Psoas muscle (tissue), 8 donors: ENCODE results near the gene FBXL13. TPM values are rescaled to one million over a fixed set of nuclear protein-coding genes. Genes with fewer than 3 reads are reported as not detected.
"Not testable (repeated sequence)": the region's sequence is repeated elsewhere in the genome, so short reads cannot be mapped to it uniquely, and the experiment has no call there.

Source experiments
- ATAC-seq, 4 donors: fragments of 200-7000 bp; cut with Tn5 transposase; one replicate each; pipeline ENCODE4 v1.9.1; 2020; ENCODE audit warnings: moderate library complexity in 3 of 4, mild to moderate bottlenecking in 2 of 4
- DNase-seq, 2 donors: peaks; one replicate each; pipeline ENCODE4 v3.0.0-alpha.2; 2020
- H3K27ac ChIP-seq: fragments of 200-600 bp; one replicate; pipeline ENCODE4 v1.8.0; 2022
- H3K27me3 ChIP-seq, 3 donors: fragments of 200-600 bp in 1 of 3; one replicate each; pipeline versions ENCODE4 v1.6.1 to v1.8.0; 2013 to 2022; ENCODE audit warnings: low read length in 2 of 3, mild to moderate bottlenecking in 2 of 3, moderate library complexity in 1 of 3; ENCODE audit not compliant: insufficient read depth in 3 of 3
- H3K36me3 ChIP-seq, 2 donors: fragments of 200-600 bp in 1 of 2; one replicate each; pipeline versions ENCODE4 v1.6.1 to v1.8.0; 2013 to 2022; ENCODE audit warnings: low read depth in 1 of 2, mild to moderate bottlenecking in 1 of 2, moderate library complexity in 1 of 2; ENCODE audit not compliant: insufficient read depth in 1 of 2
- H3K4me1 ChIP-seq: fragments of 200-600 bp; one replicate; pipeline ENCODE4 v1.8.0; 2022
- H3K4me3 ChIP-seq: fragments of 200-600 bp; one replicate; pipeline ENCODE4 v1.8.0; 2022; ENCODE audit warnings: mild to moderate bottlenecking
- H3K9me3 ChIP-seq: fragments of 200-600 bp; one replicate; pipeline ENCODE4 v1.8.0; 2022
- WGBS, 3 donors: extraction: QIAGEN DNeasy Blood & Tissue Kit; methylation state at CpG; one replicate each; pipeline versions ENCODE4 v1.1.6 to v1.1.7; 2013; 5-methylcytosine and 5-hydroxymethylcytosine counted together
- intact Hi-C, 2 donors: fragments of 100-400 bp; cut with DNase I; formaldehyde crosslinking; loops; one replicate each; pipeline versions ENCODE4 v1.11.0 to v1.14.2; 2022
- polyA plus RNA-seq, 3 donors: library from polyadenylated mRNA; stranded (reverse); fragments of 200-250 nt; gene quantifications; one replicate each; pipeline ENCODE4 v1.2.3, GENCODE V29; 2013
- total RNA-seq, 4 donors: library from RNA; stranded (reverse); fragmentation: NEBNext Ultra II Directional in 2 of 4; extraction: Animal tissue kit (Norgen Biotek cat#: 25700) in 2 of 4; gene quantifications; one replicate each; pipeline versions ENCODE4 v1.2.1 to v1.2.4, GENCODE V29; 2021 to 2023
- TF ChIP-seq, protein P1 (sequence below): fragments of 200-600 bp; IDR thresholded peaks from one replicate; pipeline ENCODE4 v1.8.0; 2022; ENCODE audit warnings: antibody characterized with exemption
- donor health status: healthy with polysubstance abuse.
- donor health status: DM: no; HTN: no; CAD: no; lungs with moderate emphysema.
- donor health status: Bipolar disorder and iron deficiency.
- donor health status: healthy.
- donor health status: DM: yes; HTN: yes; CAD: no.
- donor health status: DM: no; HTN: no; CAD: no.
- donor health status: DM: no; HTN: no; CAD: no.
- donor health status: DM: yes; HTN: yes; CAD: no.

The FBXL13 gene
- total and polyA plus RNA-seq, 7 donors = 0.13 to 0.52 (median 0.28) TPM; not detected in 1

- WGBS, 3 donors = 73 to 83% (median 79%) methylated on average over 3 of the region's 3 CpGs
- H3K4me3 ChIP-seq = no peak overlapping the region
- H3K4me1 ChIP-seq = peaks cover 6% of the 10 kb centered on the region
- ATAC-seq (no peak), DNase-seq (no peak)
- H3K36me3 ChIP-seq = no peaks in the 10 kb centered on the region
- intact Hi-C loops = no loop called here
- no peaks in the 10 kb centered on the region for H3K27me3 ChIP-seq
- H3K9me3 ChIP-seq = no peaks in the 10 kb centered on the region
- TF ChIP-seq, protein P1, sequence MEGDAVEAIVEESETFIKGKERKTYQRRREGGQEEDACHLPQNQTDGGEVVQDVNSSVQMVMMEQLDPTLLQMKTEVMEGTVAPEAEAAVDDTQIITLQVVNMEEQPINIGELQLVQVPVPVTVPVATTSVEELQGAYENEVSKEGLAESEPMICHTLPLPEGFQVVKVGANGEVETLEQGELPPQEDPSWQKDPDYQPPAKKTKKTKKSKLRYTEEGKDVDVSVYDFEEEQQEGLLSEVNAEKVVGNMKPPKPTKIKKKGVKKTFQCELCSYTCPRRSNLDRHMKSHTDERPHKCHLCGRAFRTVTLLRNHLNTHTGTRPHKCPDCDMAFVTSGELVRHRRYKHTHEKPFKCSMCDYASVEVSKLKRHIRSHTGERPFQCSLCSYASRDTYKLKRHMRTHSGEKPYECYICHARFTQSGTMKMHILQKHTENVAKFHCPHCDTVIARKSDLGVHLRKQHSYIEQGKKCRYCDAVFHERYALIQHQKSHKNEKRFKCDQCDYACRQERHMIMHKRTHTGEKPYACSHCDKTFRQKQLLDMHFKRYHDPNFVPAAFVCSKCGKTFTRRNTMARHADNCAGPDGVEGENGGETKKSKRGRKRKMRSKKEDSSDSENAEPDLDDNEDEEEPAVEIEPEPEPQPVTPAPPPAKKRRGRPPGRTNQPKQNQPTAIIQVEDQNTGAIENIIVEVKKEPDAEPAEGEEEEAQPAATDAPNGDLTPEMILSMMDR = no peak
- no peak overlapping the region for H3K27ac ChIP-seq
Measured at GRCh38 chr7:102916426-102916825, 158.2 kb downstream of the FBXL13 start.

DNA sequence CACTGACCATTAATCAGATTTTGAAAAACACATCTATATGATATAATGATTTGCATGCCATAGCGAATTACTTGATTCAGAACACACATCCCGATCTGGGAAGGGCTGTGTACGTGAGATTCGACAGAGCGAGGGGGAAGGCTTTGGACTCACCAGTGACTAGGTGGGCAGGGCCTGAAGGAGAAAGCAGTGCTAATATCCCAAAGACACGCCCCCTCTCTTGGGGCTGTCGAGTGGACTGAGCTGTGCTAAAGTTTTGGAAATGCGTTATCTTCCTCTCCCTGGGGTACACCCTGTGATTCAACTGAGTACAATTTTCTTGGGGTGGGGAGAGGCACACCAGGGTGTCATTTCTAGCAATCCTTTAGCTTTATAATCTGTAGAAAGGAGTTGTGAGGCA lies 160.0 kb downstream of the FBXL13 start:
- Histone ChIP-seq H3K27ac (no peak overlapping the region), H3K9me3 (no peaks in the 10 kb centered on the region), H3K4me1 (peaks cover 6% of the 10 kb centered on the region), H3K36me3 (no peaks in the 10 kb centered on the region), H3K4me3 (peak overlapping the region; percentile 36), H3K27me3 (no peaks in the 10 kb centered on the region)
- ATAC-seq (peak in 2 of 4 donors; percentile 34 to 53), DNase-seq (peak in 1 of 2 donors; percentile 36)
- WGBS, 3 donors = 69 to 78% (median 73%) methylated on average over 8 of the region's 8 CpGs
- intact Hi-C loops = no loop called here
- TF ChIP-seq, protein P1 = no peak

DNA sequence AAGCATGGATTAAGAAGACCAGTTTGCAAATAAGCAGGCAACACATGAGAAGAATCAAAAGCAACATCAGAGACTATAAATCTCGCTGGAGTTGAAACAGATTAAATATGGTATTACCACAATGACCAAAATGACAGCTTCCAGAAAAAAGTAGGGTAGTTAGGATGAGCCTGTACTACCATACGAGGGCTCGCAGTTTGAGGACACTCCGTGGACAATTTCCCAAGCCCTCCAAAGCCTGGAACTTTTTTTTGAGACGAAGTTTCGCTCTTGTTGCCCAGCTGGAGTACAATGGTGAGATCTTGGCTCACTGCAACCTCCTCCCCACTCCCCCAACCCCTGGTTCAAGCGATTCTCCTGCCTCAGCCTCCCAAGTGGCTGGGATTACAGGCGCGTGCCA lies 160.8 kb downstream of the FBXL13 start:
- Histone ChIP-seq H3K9me3 (no peaks in the 10 kb centered on the region), H3K4me1 (peaks cover 6% of the 10 kb centered on the region), H3K36me3 (no peaks in the 10 kb centered on the region), H3K27me3 (no peaks in the 10 kb centered on the region), H3K4me3 (peak overlapping the region; percentile 36), H3K27ac (peak overlapping the region; percentile 18)
- TF ChIP-seq, protein P1 = no peak
- no peak for ATAC-seq
- intact Hi-C loops = no loop called here
- no peak for DNase-seq
- 69 to 75% (median 70%) methylated on average over 9 of the region's 9 CpGs for WGBS, 3 donors

- Histone ChIP-seq H3K27me3 (no peaks in the 10 kb centered on the region), H3K36me3 (no peaks in the 10 kb centered on the region), H3K9me3 (no peaks in the 10 kb centered on the region), H3K4me3 (peak within 1 kb of the TSS; percentile 36), H3K27ac (peak within 1 kb of the TSS; percentile 18), H3K4me1 (peaks cover 6% of the 10 kb centered on the region)
- DNase-seq = no peak
- intact Hi-C loops = no loop called here
- ATAC-seq = peak in 2 of 4 donors; percentile 31 to 45
- TF ChIP-seq, protein P1 = no peak
- WGBS, 3 donors = 4 to 5% (median 4%) methylated on average over 6 of the region's 6 CpGs
Measured at GRCh38 chr7:102912742-102913141, 161.9 kb downstream of the FBXL13 start, which contains the start of gene LRRC17. TSS of gene LRRC17 (plus strand) at chr7:102913000. CDS start at chr7:102933914, 20,914 bp downstream.

GRCh38 chr7:102908676-102909075 lies 165.9 kb downstream of the FBXL13 start:
- TF ChIP-seq, protein P1 = no peak
- H3K4me1 ChIP-seq = peaks cover 6% of the 10 kb centered on the region
- no peaks in the 10 kb centered on the region for H3K36me3 ChIP-seq
- no peak overlapping the region for H3K4me3 ChIP-seq
- H3K9me3 ChIP-seq = no peaks in the 10 kb centered on the region
- intact Hi-C loops = no loop called here
- no peaks in the 10 kb centered on the region for H3K27me3 ChIP-seq
- H3K27ac ChIP-seq = no peak overlapping the region
- no peak for DNase-seq
- no peak for ATAC-seq

DNA sequence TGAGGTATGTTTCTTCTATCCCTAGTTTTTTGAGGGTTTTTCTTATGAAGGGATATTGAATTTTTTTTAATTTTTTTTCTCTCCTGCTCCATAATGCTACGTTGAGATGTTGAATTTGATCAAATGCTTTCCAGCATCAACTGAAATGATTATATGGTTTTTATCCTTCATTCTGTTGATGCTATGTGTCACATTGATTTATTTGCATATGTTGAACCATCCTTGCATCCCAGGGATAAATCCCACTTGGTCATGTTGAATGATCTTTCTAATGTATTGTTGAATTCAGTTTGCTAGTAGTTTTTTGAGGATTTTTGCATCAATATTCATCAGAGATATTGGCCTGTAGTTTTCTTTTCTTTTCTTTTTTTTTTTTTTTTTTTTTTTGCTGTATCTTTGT lies 171.0 kb downstream of the FBXL13 start:
- H3K36me3 ChIP-seq, H3K4me3 ChIP-seq, H3K27ac ChIP-seq, H3K4me1 ChIP-seq, ATAC-seq, intact Hi-C loops, H3K27me3 ChIP-seq, H3K9me3 ChIP-seq, DNase-seq: not testable (repeated sequence)
- 90 to 92% (median 91%) methylated on average over 1 of the region's 1 CpG for WGBS, 3 donors

- H3K27ac ChIP-seq, H3K9me3 ChIP-seq, H3K27me3 ChIP-seq, DNase-seq, H3K4me1 ChIP-seq, intact Hi-C loops, ATAC-seq, H3K36me3 ChIP-seq, H3K4me3 ChIP-seq: not testable (repeated sequence)
- WGBS, 3 donors = 83 to 92% (median 85%) methylated on average over 2 of the region's 2 CpGs
Measured at GRCh38 chr7:102902052-102902451, 172.5 kb downstream of the FBXL13 start.
